WTC11 (cell line): ENCODE results near the gene FLCN. TPM values are rescaled to one million over a fixed set of nuclear protein-coding genes. Genes with fewer than 3 reads are reported as not detected.

Experiments
- ATAC-seq: fragments of 200-7000 bp; cut with Tn5 transposase; 2 replicates; pipeline ENCODE4 v1.10.0; 2021; ENCODE audit warnings: mild to moderate bottlenecking, moderate library complexity
- CTCF ChIA-PET: fragments of 300-600 bp; sonication (Branson Sonifier 250); formaldehyde crosslinking; loops from one replicate; lab custom pipeline; 2021; ENCODE audit warnings: antibody characterized with exemption; lab: Charles Lee
- POLR2A ChIA-PET: fragments of 350-600 bp; sonication (Branson Sonifier 250); formaldehyde crosslinking; loops from one replicate; lab custom pipeline; 2021; ENCODE audit warnings: antibody characterized with exemption; lab: Charles Lee
- DNase-seq: peaks from one replicate; pipeline ENCODE4 v3.0.0; 2021; ENCODE audit warnings: low spot score
- H3K27ac Mint-ChIP-seq: 2 replicates; pipeline ENCODE4 v1.8.0; 2021; ENCODE audit warnings: mixed read lengths
- H3K27me3 Mint-ChIP-seq: 2 replicates; pipeline ENCODE4 v1.8.0; 2021; ENCODE audit warnings: low read depth, mild to moderate bottlenecking, moderate library complexity, mixed read lengths
- H3K36me3 Mint-ChIP-seq: 2 replicates; pipeline ENCODE4 v1.8.0; 2021; ENCODE audit warnings: mixed read lengths
- H3K4me1 Mint-ChIP-seq: 2 replicates; pipeline ENCODE4 v1.8.0; 2022; ENCODE audit warnings: mixed read lengths
- H3K4me3 Mint-ChIP-seq: 2 replicates; pipeline ENCODE4 v1.8.0; 2021; ENCODE audit warnings: mild to moderate bottlenecking, moderate library complexity, mixed read lengths
- H3K9me3 Mint-ChIP-seq: 2 replicates; pipeline ENCODE4 v1.8.0; 2021; ENCODE audit warnings: mixed read lengths
- ATF1 ChIP-seq: sonication (generic); formaldehyde crosslinking; IDR thresholded peaks from 2 replicates; pipeline ENCODE4 v1.8.1; 2023; ENCODE audit warnings: mild to moderate bottlenecking, moderate library complexity, missing genetic modification reagents
- ATF6 ChIP-seq: sonication (generic); formaldehyde crosslinking; IDR thresholded peaks from 2 replicates; pipeline ENCODE4 v1.8.1; 2023; ENCODE audit warnings: mild to moderate bottlenecking, missing genetic modification reagents
- CREB1 ChIP-seq: sonication (generic); formaldehyde crosslinking; IDR thresholded peaks from 2 replicates; pipeline ENCODE4 v1.8.0; 2023; ENCODE audit warnings: mild to moderate bottlenecking, missing genetic modification reagents
- ELF4 ChIP-seq: sonication (generic); formaldehyde crosslinking; IDR thresholded peaks from 2 replicates; pipeline ENCODE4 v1.8.1; 2022; ENCODE audit warnings: low read depth, mild to moderate bottlenecking, moderate library complexity, missing genetic modification reagents
- EMX1 ChIP-seq: fragments of 250-450 bp; sonication (Bioruptor Pico); IDR thresholded peaks from 2 replicates; pipeline ENCODE4 v1.8.0; 2021; ENCODE audit warnings: mild to moderate bottlenecking
- FOXP1 ChIP-seq: sonication (generic); formaldehyde crosslinking; IDR thresholded peaks from 2 replicates; pipeline ENCODE4 v1.8.0; 2022; ENCODE audit warnings: missing genetic modification reagents, mild to moderate bottlenecking, moderate library complexity, borderline replicate concordance
- GTF2I ChIP-seq: fragments of 250-450 bp; sonication (Bioruptor Pico); conservative IDR thresholded peaks from 2 replicates; pipeline ENCODE4 v1.4.0; 2021; ENCODE audit warnings: mild to moderate bottlenecking
- HMGA2 ChIP-seq: fragments of 250-450 bp; sonication (Bioruptor Pico); IDR thresholded peaks from 2 replicates; pipeline ENCODE4 v1.4.0; 2021; ENCODE audit warnings: mild to moderate bottlenecking, moderate library complexity
- IRF1 ChIP-seq: sonication (generic); formaldehyde crosslinking; IDR thresholded peaks from 2 replicates; pipeline ENCODE4 v1.8.0; 2023; ENCODE audit warnings: missing genetic modification reagents
- JAZF1 ChIP-seq: fragments of 250-450 bp; sonication (Bioruptor Pico); IDR thresholded peaks from 2 replicates; pipeline ENCODE4 v1.9.0; 2021; ENCODE audit warnings: moderate library complexity, mild to moderate bottlenecking, inconsistent platforms
- MAX ChIP-seq: sonication (generic); formaldehyde crosslinking; IDR thresholded peaks from 2 replicates; pipeline ENCODE4 v1.8.0; 2022; ENCODE audit warnings: mild to moderate bottlenecking, missing genetic modification reagents
- NR3C1 ChIP-seq: sonication (generic); formaldehyde crosslinking; conservative IDR thresholded peaks from 2 replicates; pipeline ENCODE4 v1.8.1; 2023; ENCODE audit warnings: low read depth, mild to moderate bottlenecking, missing genetic modification reagents
- OVOL2 ChIP-seq: fragments of 250-450 bp; sonication (Bioruptor Pico); IDR thresholded peaks from 2 replicates; pipeline ENCODE4 v1.9.0; 2021; ENCODE audit warnings: mild to moderate bottlenecking, borderline replicate concordance
- TEAD4 ChIP-seq: sonication (generic); formaldehyde crosslinking; IDR thresholded peaks from 2 replicates; pipeline ENCODE4 v1.8.0; 2022; ENCODE audit warnings: mild to moderate bottlenecking, missing genetic modification reagents
- TP53 ChIP-seq: sonication (generic); formaldehyde crosslinking; IDR thresholded peaks from 2 replicates; pipeline ENCODE4 v1.8.1; 2023; ENCODE audit warnings: mild to moderate bottlenecking, missing genetic modification reagents
- USF1 ChIP-seq: sonication (generic); formaldehyde crosslinking; IDR thresholded peaks from 2 replicates; pipeline ENCODE4 v1.8.0; 2022; ENCODE audit warnings: mild to moderate bottlenecking, missing genetic modification reagents
- ZNF138 ChIP-seq: sonication (generic); formaldehyde crosslinking; conservative IDR thresholded peaks from 2 replicates; pipeline ENCODE4 v1.8.1; 2022; ENCODE audit warnings: mild to moderate bottlenecking, moderate library complexity, missing genetic modification reagents
- ZNF281 ChIP-seq: sonication (generic); formaldehyde crosslinking; IDR thresholded peaks from 2 replicates; pipeline ENCODE4 v1.8.0; 2023; ENCODE audit warnings: mild to moderate bottlenecking, missing genetic modification reagents
- ZNF423 ChIP-seq: fragments of 250-450 bp; sonication (Bioruptor Pico); IDR thresholded peaks from 2 replicates; pipeline ENCODE4 v2.1.2; 2022; ENCODE audit warnings: mild to moderate bottlenecking, moderate library complexity
- total RNA-seq: library from RNA; stranded (reverse); gene quantifications from 3 replicates; pipeline ENCODE4 v1.2.3, GENCODE V29; 2021
- TF ChIP-seq, protein P1 (sequence below): fragments of 200-600 bp; IDR thresholded peaks from 2 replicates; pipeline ENCODE4 v1.8.0; 2022; ENCODE audit warnings: antibody characterized with exemption
- TF ChIP-seq, protein P2 (sequence below): sonication (generic); formaldehyde crosslinking; IDR thresholded peaks from 2 replicates; pipeline ENCODE4 v1.8.0; 2022; ENCODE audit warnings: missing genetic modification reagents
- TF ChIP-seq, protein P3 (sequence below): sonication (generic); formaldehyde crosslinking; IDR thresholded peaks from 2 replicates; pipeline ENCODE4 v1.8.1; 2023; ENCODE audit warnings: mild to moderate bottlenecking, moderate library complexity, missing genetic modification reagents

FLCN gene
- total RNA-seq, 1 experiment from 2014 or later, result 40.8 TPM

- Mint-ChIP-seq H3K4me3 (no peak overlapping the region), H3K27ac (no peak overlapping the region), H3K9me3 (no peaks in the 10 kb centered on the region), H3K27me3 (no peaks in the 10 kb centered on the region), H3K4me1 (no peaks in the 10 kb centered on the region), H3K36me3 (peaks cover 63% of the 10 kb centered on the region)
- ATAC-seq (no peak), DNase-seq (no peak)
- TF ChIP-seq OVOL2 (no peak), ZNF281 (CRISPR knock-in tag) (no peak), JAZF1 (CRISPR knock-in tag) (no peak), FOXP1 (CRISPR knock-in tag) (no peak), TP53 (no peak), ZNF138 (CRISPR knock-in tag) (no peak), ATF1 (no peak), ZNF423 (no peak)
- TF ChIP-seq, protein P1, sequence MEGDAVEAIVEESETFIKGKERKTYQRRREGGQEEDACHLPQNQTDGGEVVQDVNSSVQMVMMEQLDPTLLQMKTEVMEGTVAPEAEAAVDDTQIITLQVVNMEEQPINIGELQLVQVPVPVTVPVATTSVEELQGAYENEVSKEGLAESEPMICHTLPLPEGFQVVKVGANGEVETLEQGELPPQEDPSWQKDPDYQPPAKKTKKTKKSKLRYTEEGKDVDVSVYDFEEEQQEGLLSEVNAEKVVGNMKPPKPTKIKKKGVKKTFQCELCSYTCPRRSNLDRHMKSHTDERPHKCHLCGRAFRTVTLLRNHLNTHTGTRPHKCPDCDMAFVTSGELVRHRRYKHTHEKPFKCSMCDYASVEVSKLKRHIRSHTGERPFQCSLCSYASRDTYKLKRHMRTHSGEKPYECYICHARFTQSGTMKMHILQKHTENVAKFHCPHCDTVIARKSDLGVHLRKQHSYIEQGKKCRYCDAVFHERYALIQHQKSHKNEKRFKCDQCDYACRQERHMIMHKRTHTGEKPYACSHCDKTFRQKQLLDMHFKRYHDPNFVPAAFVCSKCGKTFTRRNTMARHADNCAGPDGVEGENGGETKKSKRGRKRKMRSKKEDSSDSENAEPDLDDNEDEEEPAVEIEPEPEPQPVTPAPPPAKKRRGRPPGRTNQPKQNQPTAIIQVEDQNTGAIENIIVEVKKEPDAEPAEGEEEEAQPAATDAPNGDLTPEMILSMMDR, result no peak
- TF ChIP-seq, protein P2, sequence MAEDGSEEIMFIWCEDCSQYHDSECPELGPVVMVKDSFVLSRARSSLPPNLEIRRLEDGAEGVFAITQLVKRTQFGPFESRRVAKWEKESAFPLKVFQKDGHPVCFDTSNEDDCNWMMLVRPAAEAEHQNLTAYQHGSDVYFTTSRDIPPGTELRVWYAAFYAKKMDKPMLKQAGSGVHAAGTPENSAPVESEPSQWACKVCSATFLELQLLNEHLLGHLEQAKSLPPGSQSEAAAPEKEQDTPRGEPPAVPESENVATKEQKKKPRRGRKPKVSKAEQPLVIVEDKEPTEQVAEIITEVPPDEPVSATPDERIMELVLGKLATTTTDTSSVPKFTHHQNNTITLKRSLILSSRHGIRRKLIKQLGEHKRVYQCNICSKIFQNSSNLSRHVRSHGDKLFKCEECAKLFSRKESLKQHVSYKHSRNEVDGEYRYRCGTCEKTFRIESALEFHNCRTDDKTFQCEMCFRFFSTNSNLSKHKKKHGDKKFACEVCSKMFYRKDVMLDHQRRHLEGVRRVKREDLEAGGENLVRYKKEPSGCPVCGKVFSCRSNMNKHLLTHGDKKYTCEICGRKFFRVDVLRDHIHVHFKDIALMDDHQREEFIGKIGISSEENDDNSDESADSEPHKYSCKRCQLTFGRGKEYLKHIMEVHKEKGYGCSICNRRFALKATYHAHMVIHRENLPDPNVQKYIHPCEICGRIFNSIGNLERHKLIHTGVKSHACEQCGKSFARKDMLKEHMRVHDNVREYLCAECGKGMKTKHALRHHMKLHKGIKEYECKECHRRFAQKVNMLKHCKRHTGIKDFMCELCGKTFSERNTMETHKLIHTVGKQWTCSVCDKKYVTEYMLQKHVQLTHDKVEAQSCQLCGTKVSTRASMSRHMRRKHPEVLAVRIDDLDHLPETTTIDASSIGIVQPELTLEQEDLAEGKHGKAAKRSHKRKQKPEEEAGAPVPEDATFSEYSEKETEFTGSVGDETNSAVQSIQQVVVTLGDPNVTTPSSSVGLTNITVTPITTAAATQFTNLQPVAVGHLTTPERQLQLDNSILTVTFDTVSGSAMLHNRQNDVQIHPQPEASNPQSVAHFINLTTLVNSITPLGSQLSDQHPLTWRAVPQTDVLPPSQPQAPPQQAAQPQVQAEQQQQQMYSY (CRISPR knock-in tag), result no peak
- POLR2A ChIA-PET, result no interaction called here
- CTCF ChIA-PET, result interaction anchor here (0.8 kb wide), 1 partner anchor 16 kb away, joined by 4 read pairs; no protein-coding TSS in a partner anchor
Measured at GRCh38 chr17:17254036-17254435, 17.1 kb upstream of the FLCN start.

- DNase-seq, result no peak
- Mint-ChIP-seq H3K36me3 (peaks cover 62% of the 10 kb centered on the region), H3K4me3 (no peak overlapping the region), H3K27ac (no peak overlapping the region), H3K4me1 (no peaks in the 10 kb centered on the region), H3K9me3 (no peaks in the 10 kb centered on the region), H3K27me3 (no peaks in the 10 kb centered on the region)
- ChIA-PET CTCF (interaction anchor here (0.8 kb wide), 1 partner anchor 16 kb away, joined by 4 read pairs; no protein-coding TSS in a partner anchor), POLR2A (no interaction called here)
- ATAC-seq, result no peak
- no peak for TF ChIP-seq OVOL2
- no peak for TF ChIP-seq CREB1 (CRISPR knock-in tag)
- TF ChIP-seq FOXP1 (CRISPR knock-in tag), result no peak
- no peak for TF ChIP-seq MAX (CRISPR knock-in tag)
- TF ChIP-seq IRF1, result no peak
- no peak for TF ChIP-seq TEAD4
- TF ChIP-seq, protein P3, sequence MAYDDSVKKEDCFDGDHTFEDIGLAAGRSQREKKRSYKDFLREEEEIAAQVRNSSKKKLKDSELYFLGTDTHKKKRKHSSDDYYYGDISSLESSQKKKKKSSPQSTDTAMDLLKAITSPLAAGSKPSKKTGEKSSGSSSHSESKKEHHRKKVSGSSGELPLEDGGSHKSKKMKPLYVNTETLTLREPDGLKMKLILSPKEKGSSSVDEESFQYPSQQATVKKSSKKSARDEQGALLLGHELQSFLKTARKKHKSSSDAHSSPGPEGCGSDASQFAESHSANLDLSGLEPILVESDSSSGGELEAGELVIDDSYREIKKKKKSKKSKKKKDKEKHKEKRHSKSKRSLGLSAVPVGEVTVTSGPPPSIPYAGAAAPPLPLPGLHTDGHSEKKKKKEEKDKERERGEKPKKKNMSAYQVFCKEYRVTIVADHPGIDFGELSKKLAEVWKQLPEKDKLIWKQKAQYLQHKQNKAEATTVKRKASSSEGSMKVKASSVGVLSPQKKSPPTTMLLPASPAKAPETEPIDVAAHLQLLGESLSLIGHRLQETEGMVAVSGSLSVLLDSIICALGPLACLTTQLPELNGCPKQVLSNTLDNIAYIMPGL, result no peak
- TF ChIP-seq HMGA2, result no peak
- TF ChIP-seq ELF4 (CRISPR knock-in tag), result no peak
- no peak for TF ChIP-seq GTF2I (CRISPR knock-in tag)
- TF ChIP-seq USF1, result no peak
- no peak for TF ChIP-seq NR3C1 (CRISPR knock-in tag)
- TF ChIP-seq ATF6, result no peak
- TF ChIP-seq EMX1 (CRISPR knock-in tag), result no peak
Measured at GRCh38 chr17:17253406-17253805, 16.4 kb upstream of the FLCN start.
